ENCODE measurements around the gene UBR2. TPM values are rescaled to one million over a fixed set of nuclear protein-coding genes. Genes with fewer than 3 reads are reported as not detected.

Gene UBR2
- total and polyA plus RNA-seq, 2 of the 13 experiments (the other 11 are each of a cell fraction or from before 2014, with no cell fraction given) = 17.6 to 29.3 TPM

DNA sequence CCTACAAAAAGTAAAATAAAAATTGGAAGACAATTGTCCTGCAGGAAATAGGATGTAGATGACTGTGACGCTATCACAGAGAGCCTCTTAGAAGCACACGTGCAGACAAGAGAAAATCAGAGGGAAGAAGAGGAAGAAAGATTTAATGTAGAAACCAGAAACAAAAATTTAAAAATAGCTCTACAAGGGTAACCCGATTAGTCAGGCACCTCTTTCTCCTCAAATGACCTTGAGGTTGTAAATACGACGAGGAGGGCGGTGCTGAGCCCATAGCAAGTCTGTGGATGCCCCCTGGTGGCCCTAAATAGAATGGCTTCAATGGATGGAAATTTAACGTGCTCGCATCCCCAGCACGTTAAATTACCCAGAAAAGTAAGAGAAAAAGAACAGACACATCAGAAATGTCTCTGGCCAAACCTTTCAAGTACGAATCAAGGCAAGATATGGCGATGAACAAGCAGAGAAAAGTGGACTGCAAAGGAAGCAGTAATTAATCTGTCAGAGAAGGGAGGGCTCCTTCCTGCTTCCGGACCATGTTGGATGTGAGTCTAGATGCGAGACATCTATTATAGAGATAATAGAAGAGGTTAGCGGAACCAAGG, 162.8 kb downstream of the UBR2 start (continued):
- TF ChIP-seq NR2F1 (CRISPR knock-in tag; IDR thresholded peaks at IDR 0.05) = no peak
- TF ChIP-seq NR2F2 (IDR thresholded peaks at IDR 0.05; ENCODE audit: borderline replicate concordance, low read depth) = no peak; the same call in 1 of the 2 replicates
- no peak for TF ChIP-seq ZNF33A (CRISPR knock-in tag; IDR thresholded peaks at IDR 0.05; ENCODE audit: borderline replicate concordance)
- TF ChIP-seq, protein P1, sequence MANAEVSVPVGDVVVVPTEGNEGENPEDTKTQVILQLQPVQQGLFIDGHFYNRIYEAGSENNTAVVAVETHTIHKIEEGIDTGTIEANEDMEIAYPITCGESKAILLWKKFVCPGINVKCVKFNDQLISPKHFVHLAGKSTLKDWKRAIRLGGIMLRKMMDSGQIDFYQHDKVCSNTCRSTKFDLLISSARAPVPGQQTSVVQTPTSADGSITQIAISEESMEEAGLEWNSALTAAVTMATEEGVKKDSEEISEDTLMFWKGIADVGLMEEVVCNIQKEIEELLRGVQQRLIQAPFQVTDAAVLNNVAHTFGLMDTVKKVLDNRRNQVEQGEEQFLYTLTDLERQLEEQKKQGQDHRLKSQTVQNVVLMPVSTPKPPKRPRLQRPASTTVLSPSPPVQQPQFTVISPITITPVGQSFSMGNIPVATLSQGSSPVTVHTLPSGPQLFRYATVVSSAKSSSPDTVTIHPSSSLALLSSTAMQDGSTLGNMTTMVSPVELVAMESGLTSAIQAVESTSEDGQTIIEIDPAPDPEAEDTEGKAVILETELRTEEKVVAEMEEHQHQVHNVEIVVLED (CRISPR knock-in tag; IDR thresholded peaks at IDR 0.05; ENCODE audit: borderline replicate concordance) = no peak
- TF ChIP-seq, protein P2, sequence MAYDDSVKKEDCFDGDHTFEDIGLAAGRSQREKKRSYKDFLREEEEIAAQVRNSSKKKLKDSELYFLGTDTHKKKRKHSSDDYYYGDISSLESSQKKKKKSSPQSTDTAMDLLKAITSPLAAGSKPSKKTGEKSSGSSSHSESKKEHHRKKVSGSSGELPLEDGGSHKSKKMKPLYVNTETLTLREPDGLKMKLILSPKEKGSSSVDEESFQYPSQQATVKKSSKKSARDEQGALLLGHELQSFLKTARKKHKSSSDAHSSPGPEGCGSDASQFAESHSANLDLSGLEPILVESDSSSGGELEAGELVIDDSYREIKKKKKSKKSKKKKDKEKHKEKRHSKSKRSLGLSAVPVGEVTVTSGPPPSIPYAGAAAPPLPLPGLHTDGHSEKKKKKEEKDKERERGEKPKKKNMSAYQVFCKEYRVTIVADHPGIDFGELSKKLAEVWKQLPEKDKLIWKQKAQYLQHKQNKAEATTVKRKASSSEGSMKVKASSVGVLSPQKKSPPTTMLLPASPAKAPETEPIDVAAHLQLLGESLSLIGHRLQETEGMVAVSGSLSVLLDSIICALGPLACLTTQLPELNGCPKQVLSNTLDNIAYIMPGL (CRISPR knock-in tag; IDR thresholded peaks at IDR 0.05; ENCODE audit: borderline replicate concordance in 1 of 2, low read depth in 1 of 2) = peak; percentile 66 to 87; a peak in 3 of 4 replicates
- TF ChIP-seq, protein P3, sequence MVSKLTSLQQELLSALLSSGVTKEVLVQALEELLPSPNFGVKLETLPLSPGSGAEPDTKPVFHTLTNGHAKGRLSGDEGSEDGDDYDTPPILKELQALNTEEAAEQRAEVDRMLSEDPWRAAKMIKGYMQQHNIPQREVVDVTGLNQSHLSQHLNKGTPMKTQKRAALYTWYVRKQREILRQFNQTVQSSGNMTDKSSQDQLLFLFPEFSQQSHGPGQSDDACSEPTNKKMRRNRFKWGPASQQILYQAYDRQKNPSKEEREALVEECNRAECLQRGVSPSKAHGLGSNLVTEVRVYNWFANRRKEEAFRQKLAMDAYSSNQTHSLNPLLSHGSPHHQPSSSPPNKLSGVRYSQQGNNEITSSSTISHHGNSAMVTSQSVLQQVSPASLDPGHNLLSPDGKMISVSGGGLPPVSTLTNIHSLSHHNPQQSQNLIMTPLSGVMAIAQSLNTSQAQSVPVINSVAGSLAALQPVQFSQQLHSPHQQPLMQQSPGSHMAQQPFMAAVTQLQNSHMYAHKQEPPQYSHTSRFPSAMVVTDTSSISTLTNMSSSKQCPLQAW (CRISPR knock-in tag; IDR thresholded peaks at IDR 0.05) = 0 out of 2 replicates have a peak, but pooled peaks have one; percentile 49
- no peak for TF ChIP-seq ZNF713 (CRISPR knock-in tag; IDR thresholded peaks at IDR 0.05)
- no peak for TF ChIP-seq ZFP82 (CRISPR knock-in tag; IDR thresholded peaks at IDR 0.05; ENCODE audit: borderline replicate concordance)
- no peak for TF ChIP-seq ZNF720 (CRISPR knock-in tag; IDR thresholded peaks at IDR 0.05)
- no peak for TF ChIP-seq ZNF883 (CRISPR knock-in tag; IDR thresholded peaks at IDR 0.05; ENCODE audit: not compliant biosample characterization)
- TF ChIP-seq PHF8 (CRISPR knock-in tag; IDR thresholded peaks at IDR 0.05) = no peak
- no peak for TF ChIP-seq ZNF260 (CRISPR knock-in tag; IDR thresholded peaks at IDR 0.05; ENCODE audit: borderline replicate concordance, low read depth)
- peak; percentile 76; the same call in 1 of the 2 replicates for TF ChIP-seq FOXO1 (CRISPR knock-in tag; IDR thresholded peaks at IDR 0.05)
- TF ChIP-seq KDM5A (IDR thresholded peaks at IDR 0.05; ENCODE audit: borderline replicate concordance, low read length) = no peak
- no peak for TF ChIP-seq ZNF670 (CRISPR knock-in tag; IDR thresholded peaks at IDR 0.05; ENCODE audit: borderline replicate concordance)
- no peak for TF ChIP-seq ZNF143 (CRISPR knock-in tag; IDR thresholded peaks at IDR 0.05)
- no peak for TF ChIP-seq SRY (CRISPR knock-in tag; IDR thresholded peaks at IDR 0.05)
- peak; percentile 76 for TF ChIP-seq XRCC5 (optimal IDR thresholded peaks at IDR 0.05; ENCODE audit: low read length)
- no peak for TF ChIP-seq ZC3H4 (CRISPR knock-in tag; IDR thresholded peaks at IDR 0.05; ENCODE audit: borderline replicate concordance)
- TF ChIP-seq ISX (CRISPR knock-in tag; conservative IDR thresholded peaks at IDR 0.05) = no peak
- TF ChIP-seq ETV6 (CRISPR knock-in tag; conservative IDR thresholded peaks at IDR 0.05) = no peak
- no peak for TF ChIP-seq SIX4 (CRISPR knock-in tag; IDR thresholded peaks at IDR 0.05)
- no peak for TF ChIP-seq ZNF644 (CRISPR knock-in tag; IDR thresholded peaks at IDR 0.05; ENCODE audit: low read depth)
- TF ChIP-seq ZBTB21 (CRISPR knock-in tag; IDR thresholded peaks at IDR 0.05) = no peak
